OCI-LY7 (cell line): Measurements from ENCODE around the gene PSPC1. TPM values are rescaled to one million over a fixed set of nuclear protein-coding genes. Genes with fewer than 3 reads are reported as not detected.

ENCODE experiments used
- BruUV-seq: library from RNA; stranded (reverse); fragments of 400-500 nt; replicated peaks from 2 replicates; lab custom pipeline; 2021; lab: Mats Ljungman, UMichigan
- CTCF ChIA-PET: fragments of 300-600 bp; sonication (Branson Sonifier 250); formaldehyde crosslinking; loops from one replicate; lab custom pipeline; 2022; ENCODE audit warnings: antibody characterized with exemption; ENCODE audit not compliant: unreplicated experiment; lab: Charles Lee
- POLR2A ChIA-PET: fragments of 300-600 bp; sonication (Branson Sonifier 250); formaldehyde crosslinking; loops from one replicate; lab custom pipeline; 2022; ENCODE audit warnings: antibody characterized with exemption; lab: Charles Lee
- DNase-seq: peaks from one replicate; pipeline ENCODE4 v3.0.0-alpha.2; 2015; ENCODE audit warnings: low spot score
- H2AFZ ChIP-seq: fragments of 200-600 bp; sonication (generic), shearing (Covaris generic); 2 replicates; pipeline ENCODE4 v1.6.1; 2014; ENCODE audit warnings: mild to moderate bottlenecking, antibody characterized with exemption, low read length, moderate library complexity
- H3K27ac ChIP-seq: fragments of 200-600 bp; sonication (generic); 2 replicates; pipeline ENCODE4 v1.5.1; 2014; ENCODE audit warnings: mixed run types, low read depth, mild to moderate bottlenecking, moderate library complexity, low read length, inconsistent platforms; ENCODE audit not compliant: poor library complexity, severe bottlenecking
- H3K36me3 ChIP-seq: fragments of 200-600 bp; sonication (generic); 2 replicates; pipeline ENCODE4 v1.6.1; 2014; ENCODE audit warnings: mild to moderate bottlenecking, antibody characterized with exemption, low read length, moderate library complexity, mixed read lengths; ENCODE audit not compliant: insufficient read depth
- H3K4me1 ChIP-seq: fragments of 200-600 bp; sonication (generic); 2 replicates; pipeline ENCODE4 v1.5.1; 2014; ENCODE audit warnings: mild to moderate bottlenecking, low read length; ENCODE audit not compliant: insufficient read depth, poor library complexity, severe bottlenecking
- H3K4me2 ChIP-seq: fragments of 200-600 bp; sonication (generic); 2 replicates; pipeline ENCODE4 v1.6.1; 2014; ENCODE audit warnings: mild to moderate bottlenecking, low read length
- H3K4me3 ChIP-seq: fragments of 200-600 bp; sonication (generic); 2 replicates; pipeline ENCODE4 v1.5.1; 2014; ENCODE audit warnings: mild to moderate bottlenecking, low read depth, low read length; ENCODE audit not compliant: poor library complexity, severe bottlenecking
- H3K79me2 ChIP-seq: fragments of 200-600 bp; sonication (generic); 2 replicates; pipeline ENCODE4 v1.6.1; 2016; ENCODE audit warnings: low read depth, mild to moderate bottlenecking, low read length, moderate library complexity, mixed read lengths; ENCODE audit not compliant: insufficient read depth
- H3K9me2 ChIP-seq: fragments of 200-600 bp; sonication (generic); 2 replicates; pipeline ENCODE4 v1.6.1; 2016; ENCODE audit warnings: mild to moderate bottlenecking, low read length, mixed read lengths; ENCODE audit not compliant: insufficient read depth
- H3K9me3 ChIP-seq: fragments of 200-600 bp; sonication (generic); 2 replicates; pipeline ENCODE4 v1.6.1; 2014; ENCODE audit warnings: mild to moderate bottlenecking, mixed run types, low read length, mixed read lengths
- H4K20me1 ChIP-seq: fragments of 200-600 bp; sonication (generic); 2 replicates; pipeline ENCODE4 v1.6.1; 2014; ENCODE audit warnings: mild to moderate bottlenecking, antibody characterized with exemption, low read length, moderate library complexity, mixed read lengths; ENCODE audit not compliant: insufficient read depth
- EZH2phosphoT487 ChIP-seq: fragments of 200-600 bp; sonication (generic); IDR thresholded peaks from 2 replicates; pipeline ENCODE4 v1.6.1; 2018; ENCODE audit warnings: low read depth, borderline replicate concordance, mild to moderate bottlenecking, mixed run types, antibody characterized with exemption, low read length, moderate library complexity, mixed read lengths
- intact Hi-C: fragments of 100-400 bp; cut with micrococcal nuclease; formaldehyde crosslinking; loops from one replicate; pipeline ENCODE4 v1.10.0; 2022; ENCODE audit not compliant: unreplicated experiment
- total RNA-seq, 2 experiments: library from RNA; depleted of rRNA in 1 of 2; stranded (reverse); fragments of >200 nt in 1 of 2; shearing (Covaris generic) in 1 of 2; gene quantifications; 2 replicates each; pipeline ENCODE4 v1.2.3, GENCODE V29; 2014 to 2022
- TF ChIP-seq, protein P1 (sequence below): fragments of 200-600 bp; sonication (generic); conservative IDR thresholded peaks from 2 replicates; pipeline ENCODE4 v1.5.1; 2014; ENCODE audit warnings: mild to moderate bottlenecking, antibody characterized with exemption, low read length, moderate library complexity, mixed read lengths

Gene PSPC1
- total RNA-seq, 2 experiments from 2014 or later, result 91.5 to 115 TPM

DNA sequence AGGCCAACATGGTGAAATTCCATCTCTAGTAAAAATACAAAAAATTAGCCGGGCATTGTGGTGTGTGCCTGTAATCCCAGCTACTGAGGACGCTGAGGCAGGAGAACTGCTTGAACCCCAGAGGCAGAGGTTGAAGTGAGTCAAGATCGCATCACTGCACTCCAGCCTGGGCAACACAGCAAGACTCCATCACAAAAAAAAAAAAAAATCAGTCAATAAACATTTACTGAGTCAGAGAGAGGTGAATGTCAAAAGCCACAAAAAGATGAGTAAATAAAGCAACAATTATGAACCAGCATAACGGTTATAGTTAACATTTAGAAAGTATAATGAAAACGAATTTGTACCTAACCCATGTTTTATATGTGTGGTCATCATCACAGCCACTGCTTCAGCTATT lies 23.1 kb downstream of the PSPC1 start:
- H3K4me1 ChIP-seq, result no peaks in the 10 kb centered on the region
- no peak overlapping the region for H3K27ac ChIP-seq
- TF ChIP-seq, protein P1, sequence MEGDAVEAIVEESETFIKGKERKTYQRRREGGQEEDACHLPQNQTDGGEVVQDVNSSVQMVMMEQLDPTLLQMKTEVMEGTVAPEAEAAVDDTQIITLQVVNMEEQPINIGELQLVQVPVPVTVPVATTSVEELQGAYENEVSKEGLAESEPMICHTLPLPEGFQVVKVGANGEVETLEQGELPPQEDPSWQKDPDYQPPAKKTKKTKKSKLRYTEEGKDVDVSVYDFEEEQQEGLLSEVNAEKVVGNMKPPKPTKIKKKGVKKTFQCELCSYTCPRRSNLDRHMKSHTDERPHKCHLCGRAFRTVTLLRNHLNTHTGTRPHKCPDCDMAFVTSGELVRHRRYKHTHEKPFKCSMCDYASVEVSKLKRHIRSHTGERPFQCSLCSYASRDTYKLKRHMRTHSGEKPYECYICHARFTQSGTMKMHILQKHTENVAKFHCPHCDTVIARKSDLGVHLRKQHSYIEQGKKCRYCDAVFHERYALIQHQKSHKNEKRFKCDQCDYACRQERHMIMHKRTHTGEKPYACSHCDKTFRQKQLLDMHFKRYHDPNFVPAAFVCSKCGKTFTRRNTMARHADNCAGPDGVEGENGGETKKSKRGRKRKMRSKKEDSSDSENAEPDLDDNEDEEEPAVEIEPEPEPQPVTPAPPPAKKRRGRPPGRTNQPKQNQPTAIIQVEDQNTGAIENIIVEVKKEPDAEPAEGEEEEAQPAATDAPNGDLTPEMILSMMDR, result no peak
- TF ChIP-seq EZH2phosphoT487, result no peak
- H3K9me3 ChIP-seq, result peaks cover 7% of the 10 kb centered on the region; the same call in 1 of the 2 replicates
- H4K20me1 ChIP-seq, result peaks cover 16% of the 10 kb centered on the region
- ChIA-PET POLR2A (interaction anchor here (0.6 kb wide), 3 partner anchors 15 to 80 kb away, joined by 3 read pairs; no protein-coding TSS in a partner anchor), CTCF (no interaction called here)
- intact Hi-C loops, result no loop called here
- peaks cover 100% of the 10 kb centered on the region for H3K36me3 ChIP-seq
- no peak overlapping the region for H2AFZ ChIP-seq
- H3K79me2 ChIP-seq, result peaks cover 94% of the 10 kb centered on the region
- H3K9me2 ChIP-seq, result no peaks in the 10 kb centered on the region
- H3K4me3 ChIP-seq, result no peak overlapping the region
- no TSS peak for BruUV-seq
- no peak overlapping the region for H3K4me2 ChIP-seq
- no peak for DNase-seq

DNA sequence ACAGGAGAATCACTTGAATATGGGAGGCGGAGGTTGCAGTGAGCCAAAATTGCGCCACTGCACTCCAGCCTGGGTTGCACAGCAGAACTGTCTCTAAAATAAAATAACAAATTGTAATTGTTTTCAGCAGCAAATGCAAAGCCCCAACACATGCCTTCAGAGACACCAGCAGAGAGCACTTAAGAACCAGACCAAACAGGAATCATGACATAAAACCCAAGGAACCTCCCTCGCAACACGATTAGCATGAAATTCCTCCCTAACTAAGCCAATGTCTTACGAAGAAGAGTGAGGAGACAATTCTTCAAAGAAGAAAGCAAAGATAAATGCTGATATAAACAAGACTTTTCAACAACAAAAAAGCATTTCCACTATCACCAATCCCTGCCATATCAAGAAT lies 40.1 kb downstream of the PSPC1 start:
- Histone ChIP-seq H3K4me3 (no peak overlapping the region), H3K9me3 (no peaks in the 10 kb centered on the region), H3K4me1 (no peaks in the 10 kb centered on the region), H3K79me2 (peaks cover 79% of the 10 kb centered on the region), H3K27ac (no peak overlapping the region), H3K9me2 (no peaks in the 10 kb centered on the region), H3K4me2 (no peak overlapping the region), H3K36me3 (peaks cover 94% of the 10 kb centered on the region), H4K20me1 (no peaks in the 10 kb centered on the region; the same call in 1 of the 2 replicates), H2AFZ (no peak overlapping the region)
- no peak for DNase-seq
- ChIA-PET CTCF (no interaction called here), POLR2A (interaction anchor here (0.8 kb wide), 1 partner anchor 108 kb away, joined by 4 read pairs; no protein-coding TSS in a partner anchor)
- TF ChIP-seq EZH2phosphoT487, result no peak
- intact Hi-C loops, result no loop called here
- no TSS peak for BruUV-seq

DNA sequence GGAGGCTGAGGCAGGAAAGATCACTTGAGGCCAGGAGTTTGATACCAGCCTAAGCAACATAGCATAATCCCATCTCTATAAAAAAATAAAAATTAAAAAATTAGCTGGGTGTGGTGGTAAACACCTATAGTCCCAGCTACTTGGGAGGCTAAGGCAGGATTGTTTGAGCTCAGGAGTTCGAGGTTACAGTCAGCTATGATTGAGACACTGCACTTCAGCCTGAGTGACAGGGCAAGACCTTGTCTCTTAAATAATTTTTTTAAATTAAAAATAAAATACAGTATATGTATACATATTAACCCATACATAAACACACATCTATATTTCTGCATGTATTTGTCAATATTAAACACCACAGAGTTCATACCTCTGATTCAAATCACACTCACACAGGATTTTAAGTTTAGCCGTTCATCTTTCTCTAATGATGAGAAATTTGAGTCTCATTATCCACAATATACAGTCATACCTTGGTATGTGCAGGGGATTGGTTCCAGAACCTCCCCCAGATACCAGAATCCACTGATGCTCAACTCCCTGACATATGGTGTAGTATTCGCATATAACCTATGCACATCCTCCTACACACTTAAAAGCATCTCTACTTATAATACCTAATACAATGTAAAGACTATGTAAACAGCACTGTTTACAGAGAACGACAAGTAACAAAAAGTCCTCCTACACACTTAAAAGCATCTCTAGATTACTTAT lies 44.7 kb downstream of the PSPC1 start:
- intact Hi-C loops, result no loop called here
- Histone ChIP-seq H3K9me3 (no peaks in the 10 kb centered on the region), H3K36me3 (peaks cover 93% of the 10 kb centered on the region), H3K79me2 (peaks cover 71% of the 10 kb centered on the region), H3K4me3 (no peak overlapping the region), H3K4me1 (no peaks in the 10 kb centered on the region), H2AFZ (no peak overlapping the region), H4K20me1 (no peaks in the 10 kb centered on the region), H3K9me2 (no peaks in the 10 kb centered on the region), H3K4me2 (no peak overlapping the region), H3K27ac (no peak overlapping the region)
- DNase-seq, result no peak
- TF ChIP-seq EZH2phosphoT487, result no peak
- TF ChIP-seq, protein P1, result no peak
- POLR2A ChIA-PET, result interaction anchor here (0.6 kb wide), 1 partner anchor 231 kb away, joined by 4 read pairs; no protein-coding TSS in a partner anchor
- no TSS peak for BruUV-seq
- CTCF ChIA-PET, result no interaction called here
